Activated naive CD8-positive, alpha-beta T cell treated with anti-CD3 and anti-CD28 coated beads, Interleukin-2, amount 50 U/mL, for 24 hours (primary cell): ENCODE data around the gene SDR9C7.
"Not testable (repeated sequence)": the region's sequence is repeated elsewhere in the genome, so short reads cannot be mapped to it uniquely, and the experiment has no call there.

Experiments
- ATAC-seq: fragments of 150-1000 bp; cut with Tn5 transposase; one replicate; pipeline ENCODE4 v1.10.0; 2021
- DNase-seq: peaks from one replicate; pipeline ENCODE4 v3.0.0; 2021
- H3K27ac Mint-ChIP-seq: one replicate; pipeline ENCODE4 v1.8.0; 2021; ENCODE audit warnings: mild to moderate bottlenecking, mixed read lengths
- H3K27me3 Mint-ChIP-seq: one replicate; pipeline ENCODE4 v1.8.0; 2021; ENCODE audit warnings: mixed read lengths
- H3K36me3 Mint-ChIP-seq: one replicate; pipeline ENCODE4 v1.8.0; 2021; ENCODE audit warnings: low read depth, mixed read lengths
- H3K4me1 Mint-ChIP-seq: one replicate; pipeline ENCODE4 v1.8.0; 2021; ENCODE audit warnings: mixed read lengths
- H3K4me3 Mint-ChIP-seq: one replicate; pipeline ENCODE4 v1.8.0; 2021; ENCODE audit warnings: mild to moderate bottlenecking, moderate library complexity, mixed read lengths
- H3K9me3 Mint-ChIP-seq: one replicate; pipeline ENCODE4 v1.8.0; 2021; ENCODE audit warnings: mixed read lengths

Gene SDR9C7

DNA sequence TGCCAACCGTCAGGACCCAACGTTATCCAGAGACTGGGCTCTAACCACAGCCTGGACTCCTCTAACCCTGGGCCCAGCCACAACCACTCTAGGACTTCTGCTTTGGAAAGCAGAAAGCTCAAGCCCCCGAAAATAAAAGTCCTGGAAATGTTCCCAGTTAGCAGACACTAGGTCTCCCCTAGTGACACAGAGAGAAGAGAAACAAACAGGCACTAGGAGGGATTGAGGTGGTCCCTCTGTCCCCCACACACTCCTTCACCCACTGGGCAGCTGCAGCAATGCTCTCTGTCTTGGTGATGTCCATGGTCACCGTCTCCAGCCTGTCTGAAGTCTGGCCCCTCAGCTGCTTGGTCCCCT is 6.7 kb upstream of the SDR9C7 start:
- not testable (repeated sequence) for H3K9me3 Mint-ChIP-seq, H3K4me1 Mint-ChIP-seq, H3K27ac Mint-ChIP-seq, ATAC-seq, H3K36me3 Mint-ChIP-seq, DNase-seq, H3K4me3 Mint-ChIP-seq
- peaks cover 14% of the 10 kb centered on the region for H3K27me3 Mint-ChIP-seq

DNA sequence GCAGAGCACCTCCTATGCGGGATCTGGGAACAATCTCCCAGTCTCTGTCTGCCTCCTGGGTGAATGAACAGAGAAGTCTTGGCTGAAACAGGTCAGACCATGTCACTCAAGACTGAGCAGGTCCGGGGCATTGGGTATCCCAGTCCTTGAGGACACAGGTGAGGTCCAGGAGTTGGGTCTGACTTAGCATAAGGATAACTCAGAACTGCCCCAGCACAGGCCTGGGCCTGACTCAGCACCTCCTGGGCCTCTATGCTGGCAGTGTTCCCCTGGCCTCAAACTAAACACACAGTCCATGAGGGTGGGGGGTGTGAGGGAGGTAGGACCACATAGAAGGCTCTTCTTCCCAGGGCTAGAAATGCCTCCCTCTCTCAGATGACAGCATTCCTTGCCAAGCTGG is 1.5 kb upstream of the SDR9C7 start:
- no peak overlapping the region for H3K4me3 Mint-ChIP-seq

DNA sequence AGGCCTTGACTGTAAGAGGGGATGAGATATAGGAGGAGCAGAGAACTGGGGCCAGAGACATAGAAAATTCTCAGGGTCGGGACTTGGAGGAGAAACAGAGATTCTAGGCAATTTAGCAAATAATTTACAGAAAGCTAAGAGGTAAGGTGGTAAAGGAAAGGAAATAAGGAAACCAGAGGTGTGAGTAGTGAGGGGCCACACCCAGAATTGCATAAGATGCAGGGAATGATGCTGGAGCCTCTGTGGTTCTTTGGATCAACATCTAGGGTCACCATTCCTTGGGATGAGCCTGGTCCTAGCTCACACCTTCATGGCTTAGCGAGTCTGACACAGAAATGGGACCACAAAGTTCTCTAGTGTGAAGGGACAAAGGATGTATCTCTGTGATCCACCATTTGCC is 949 bp upstream of the SDR9C7 start:
- no peak for ATAC-seq
- Mint-ChIP-seq H3K27ac (no peak overlapping the region), H3K36me3 (no peaks in the 10 kb centered on the region), H3K4me3 (no peak overlapping the region), H3K4me1 (peaks cover 4% of the 10 kb centered on the region), H3K9me3 (no peaks in the 10 kb centered on the region), H3K27me3 (peaks cover 4% of the 10 kb centered on the region)
- DNase-seq, result no peak

More for the DNA sequence above, 1.5 kb upstream of the SDR9C7 start:
- Mint-ChIP-seq H3K36me3 (no peaks in the 10 kb centered on the region), H3K4me1 (peaks cover 4% of the 10 kb centered on the region), H3K27me3 (peaks cover 4% of the 10 kb centered on the region), H3K9me3 (no peaks in the 10 kb centered on the region), H3K27ac (no peak overlapping the region)
- DNase-seq, result no peak
- no peak for ATAC-seq

DNA sequence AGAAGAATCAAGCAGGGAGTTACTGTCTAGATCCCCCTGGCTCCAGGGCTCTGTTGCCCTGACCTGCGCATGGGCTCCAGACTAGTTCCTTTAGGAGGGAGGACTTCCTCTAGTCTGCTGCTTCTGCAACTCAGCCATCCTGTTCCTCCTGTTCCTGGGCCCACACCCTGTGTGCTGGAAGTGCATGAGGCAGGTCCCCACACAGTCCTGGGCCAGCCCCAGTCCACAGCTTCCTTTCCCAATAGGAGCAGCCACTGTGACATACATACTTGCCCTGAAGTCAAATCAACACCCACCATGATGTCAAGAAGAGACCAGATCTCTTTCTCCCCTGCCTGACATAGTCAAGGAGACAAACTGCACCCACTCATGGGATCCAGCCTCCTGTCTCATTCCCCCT is 1.3 kb downstream of the SDR9C7 start:
- peaks cover 2% of the 10 kb centered on the region for H3K27me3 Mint-ChIP-seq
- H3K36me3 Mint-ChIP-seq, result no peaks in the 10 kb centered on the region
- H3K27ac Mint-ChIP-seq, result no peak overlapping the region
- no peaks in the 10 kb centered on the region for H3K9me3 Mint-ChIP-seq
- H3K4me3 Mint-ChIP-seq, result no peak overlapping the region
- no peak for DNase-seq
- peaks cover 4% of the 10 kb centered on the region for H3K4me1 Mint-ChIP-seq
- ATAC-seq, result no peak

DNA sequence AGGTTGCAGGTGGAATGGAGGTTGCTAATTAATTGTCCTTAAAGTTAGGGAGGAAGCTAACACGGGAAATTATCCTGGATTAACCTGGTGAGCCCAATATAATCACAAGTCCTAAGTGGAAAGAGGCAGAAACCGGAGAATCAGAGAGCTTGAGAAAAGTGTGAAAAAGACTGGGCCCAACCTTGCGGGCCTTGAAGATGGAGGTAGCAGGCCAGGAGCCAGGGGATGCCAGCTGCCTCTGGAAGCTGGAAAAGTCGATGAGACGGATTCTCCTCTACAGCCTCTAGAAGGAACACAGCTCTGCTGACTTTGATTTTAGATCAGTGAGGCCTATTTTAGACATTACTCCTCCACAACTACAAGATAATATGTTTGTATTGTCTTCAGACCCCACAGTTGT is 2.1 kb downstream of the SDR9C7 start:
- H3K27ac Mint-ChIP-seq, result no peak overlapping the region
- DNase-seq (no peak), ATAC-seq (no peak)
- peaks cover 5% of the 10 kb centered on the region for H3K27me3 Mint-ChIP-seq
- no peak overlapping the region for H3K4me3 Mint-ChIP-seq
- peaks cover 4% of the 10 kb centered on the region for H3K4me1 Mint-ChIP-seq
- no peaks in the 10 kb centered on the region for H3K9me3 Mint-ChIP-seq
- no peaks in the 10 kb centered on the region for H3K36me3 Mint-ChIP-seq

DNA sequence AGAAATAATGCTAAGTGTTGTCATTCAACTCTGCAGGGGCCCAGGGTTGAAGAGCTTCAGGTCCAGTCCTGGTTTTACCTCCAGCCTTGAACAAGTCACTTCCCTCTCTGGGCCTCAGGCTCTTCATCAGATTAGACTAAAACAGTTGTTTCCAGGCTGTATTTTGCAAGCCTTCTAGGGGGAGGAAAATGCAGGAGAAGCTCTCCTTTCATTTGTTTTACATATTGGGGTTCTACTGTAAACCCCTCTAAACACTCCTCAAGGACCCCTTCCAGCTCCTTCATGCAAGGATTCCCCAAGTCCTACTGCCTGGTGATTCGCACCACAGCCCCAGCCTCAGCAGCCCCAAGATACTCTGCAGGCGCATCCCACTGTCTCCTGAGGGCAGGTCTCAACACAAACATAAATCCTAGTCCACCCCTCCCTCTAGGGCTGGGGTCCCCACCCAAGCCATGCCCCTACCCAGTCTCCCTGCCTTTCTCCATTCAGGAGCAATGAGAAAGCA is 2.7 kb downstream of the SDR9C7 start:
- Mint-ChIP-seq H3K27ac (no peak overlapping the region), H3K36me3 (no peaks in the 10 kb centered on the region), H3K9me3 (no peaks in the 10 kb centered on the region), H3K27me3 (peaks cover 5% of the 10 kb centered on the region), H3K4me3 (no peak overlapping the region), H3K4me1 (peaks cover 4% of the 10 kb centered on the region)
- peak; percentile 10 for DNase-seq
- ATAC-seq, result no peak

DNA sequence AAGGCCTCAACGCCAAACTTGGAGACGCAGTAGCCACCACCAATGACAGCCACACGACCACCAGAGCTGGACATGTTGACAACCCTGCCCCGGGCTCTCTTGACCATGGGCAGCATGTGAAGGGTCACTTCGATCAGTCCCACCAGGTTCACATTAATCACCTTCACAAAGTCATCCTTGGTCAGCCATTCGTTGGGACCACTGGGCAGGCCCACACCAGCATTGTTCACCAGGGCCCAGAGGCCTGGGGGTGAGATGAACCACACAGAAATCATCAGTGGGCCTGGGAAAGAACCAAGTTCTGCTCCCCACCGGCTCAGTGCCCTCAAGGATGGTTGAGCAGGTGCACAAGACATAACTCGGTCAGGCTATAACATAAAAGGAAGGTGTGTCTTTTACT is 4.0 kb downstream of the SDR9C7 start:
- peaks cover 7% of the 10 kb centered on the region for H3K27me3 Mint-ChIP-seq
- peaks cover 4% of the 10 kb centered on the region for H3K4me1 Mint-ChIP-seq
- no peaks in the 10 kb centered on the region for H3K36me3 Mint-ChIP-seq
- DNase-seq (no peak), ATAC-seq (no peak)
- no peak overlapping the region for H3K27ac Mint-ChIP-seq
- H3K4me3 Mint-ChIP-seq, result no peak overlapping the region
- no peaks in the 10 kb centered on the region for H3K9me3 Mint-ChIP-seq

DNA sequence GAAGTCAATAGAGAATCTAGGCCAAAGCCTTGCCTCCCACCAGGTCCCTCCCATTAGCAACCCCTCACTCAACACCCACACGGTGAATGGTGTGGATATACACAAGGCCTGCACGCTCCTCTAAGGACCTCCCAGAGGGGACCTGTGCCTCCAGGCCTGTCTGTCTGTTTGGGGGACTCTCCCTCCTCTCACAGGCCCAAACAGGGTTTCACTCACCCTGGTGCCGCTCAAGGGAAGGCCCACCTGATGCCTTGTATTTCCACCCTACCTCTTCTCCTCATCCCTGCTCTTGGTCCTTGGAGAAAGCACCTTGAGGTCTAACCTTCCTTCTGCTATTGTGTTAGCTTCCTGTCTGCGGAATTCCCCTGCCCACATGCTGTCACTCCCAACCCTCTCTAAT is 4.4 kb downstream of the SDR9C7 start:
- Mint-ChIP-seq H3K4me1 (peaks cover 4% of the 10 kb centered on the region), H3K9me3 (no peaks in the 10 kb centered on the region), H3K4me3 (no peak overlapping the region), H3K36me3 (no peaks in the 10 kb centered on the region), H3K27me3 (peaks cover 7% of the 10 kb centered on the region), H3K27ac (no peak overlapping the region)
- ATAC-seq, result no peak
- no peak for DNase-seq

DNA sequence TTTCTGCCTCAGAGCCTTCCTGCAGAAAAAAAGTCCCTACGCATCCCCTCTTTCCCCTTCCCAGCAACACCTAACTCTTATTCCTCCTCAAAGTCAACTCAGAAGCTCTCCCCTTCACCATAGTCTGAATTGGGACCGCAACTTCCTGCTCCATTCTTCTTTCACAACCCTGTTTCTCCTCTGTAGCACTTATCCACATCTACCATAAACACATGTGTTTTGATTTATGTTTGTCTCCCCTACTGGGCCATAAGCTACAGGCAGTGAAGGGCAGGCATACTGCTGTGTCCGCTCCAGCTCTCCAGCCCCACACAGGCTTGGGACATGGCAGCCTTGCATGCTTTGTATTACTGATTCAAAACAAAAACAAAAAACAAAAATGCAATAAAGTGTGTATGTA is 5.9 kb downstream of the SDR9C7 start:
- Mint-ChIP-seq H3K4me3 (no peak overlapping the region), H3K4me1 (peaks cover 4% of the 10 kb centered on the region)
- DNase-seq, result no peak

DNA sequence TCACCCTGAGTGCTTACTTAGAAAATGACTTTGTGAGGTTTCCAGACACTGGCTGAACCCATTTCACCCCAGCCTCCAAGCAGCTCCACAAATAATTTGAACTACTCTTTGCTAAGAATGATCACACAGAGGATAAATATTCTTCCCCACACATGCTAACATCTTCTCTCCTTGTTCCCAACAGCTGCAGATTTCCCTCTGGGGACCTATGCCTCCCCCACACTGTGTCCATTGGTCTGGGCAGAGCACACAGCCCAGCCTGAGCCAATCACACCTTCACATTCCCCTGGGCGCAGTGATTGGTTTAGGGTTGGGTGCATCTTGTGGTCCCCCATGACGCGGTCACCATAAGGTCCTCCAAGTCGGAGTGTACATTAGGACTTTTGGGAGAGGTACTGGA is 6.9 kb downstream of the SDR9C7 start:
- Mint-ChIP-seq H3K36me3 (no peaks in the 10 kb centered on the region), H3K27ac (no peak overlapping the region), H3K9me3 (no peaks in the 10 kb centered on the region), H3K27me3 (peaks cover 7% of the 10 kb centered on the region), H3K4me1 (peaks cover 4% of the 10 kb centered on the region), H3K4me3 (no peak overlapping the region)
- DNase-seq (no peak), ATAC-seq (no peak)

More for the DNA sequence above, 5.9 kb downstream of the SDR9C7 start:
- Mint-ChIP-seq H3K27ac (no peak overlapping the region), H3K9me3 (no peaks in the 10 kb centered on the region), H3K36me3 (no peaks in the 10 kb centered on the region), H3K27me3 (peaks cover 7% of the 10 kb centered on the region)
- ATAC-seq, result no peak

DNA sequence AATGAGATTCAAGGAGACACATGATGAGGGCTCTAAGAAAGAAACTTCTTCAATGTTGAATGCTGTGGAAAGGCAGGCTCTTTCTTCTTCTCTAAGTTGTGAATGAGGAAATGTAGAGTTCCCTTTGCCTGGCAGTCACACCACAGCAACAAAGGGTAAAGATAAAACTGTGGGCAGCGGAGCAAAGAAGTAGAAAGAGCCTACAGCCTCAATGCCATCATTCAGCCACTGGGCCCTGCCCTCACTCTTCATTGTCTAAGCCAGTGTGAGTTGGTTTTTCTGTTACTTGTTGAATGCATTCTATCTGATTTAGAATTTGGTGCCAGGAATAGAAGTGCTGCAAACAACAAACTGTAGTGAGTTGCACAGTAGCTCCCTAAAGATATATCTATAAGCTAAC is 12.2 kb downstream of the SDR9C7 start:
- no peaks in the 10 kb centered on the region for H3K4me1 Mint-ChIP-seq
- DNase-seq (no peak), ATAC-seq (no peak)
- H3K4me3 Mint-ChIP-seq, result no peak overlapping the region
- H3K9me3 Mint-ChIP-seq, result peaks cover 12% of the 10 kb centered on the region
- H3K27me3 Mint-ChIP-seq, result peaks cover 2% of the 10 kb centered on the region
- no peak overlapping the region for H3K27ac Mint-ChIP-seq
- no peaks in the 10 kb centered on the region for H3K36me3 Mint-ChIP-seq

DNA sequence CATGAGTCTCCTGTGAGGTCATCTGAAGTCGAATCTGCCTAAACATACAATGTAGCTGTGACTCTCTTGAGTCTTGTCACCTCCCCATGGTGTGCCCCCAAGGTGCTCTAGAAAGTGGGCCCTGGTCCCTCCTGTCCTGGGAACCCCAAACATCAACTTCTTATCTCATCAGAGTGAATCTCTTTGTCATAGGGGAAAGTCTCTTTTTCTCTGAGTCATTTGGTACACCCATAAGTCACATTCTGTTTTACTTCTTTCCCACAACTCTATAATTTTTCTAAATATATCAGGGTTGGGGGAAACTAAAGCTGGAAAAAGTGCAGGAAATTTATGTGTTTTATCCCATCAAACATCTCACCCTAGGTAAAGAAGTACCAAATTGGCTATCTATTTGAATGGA is 12.9 kb downstream of the SDR9C7 start:
- no peaks in the 10 kb centered on the region for H3K36me3 Mint-ChIP-seq
- H3K27ac Mint-ChIP-seq, result no peak overlapping the region
- H3K4me1 Mint-ChIP-seq, result no peaks in the 10 kb centered on the region
- H3K4me3 Mint-ChIP-seq, result no peak overlapping the region
- peaks cover 1% of the 10 kb centered on the region for H3K27me3 Mint-ChIP-seq
- H3K9me3 Mint-ChIP-seq, result peaks cover 12% of the 10 kb centered on the region
- no peak for ATAC-seq
- no peak for DNase-seq

DNA sequence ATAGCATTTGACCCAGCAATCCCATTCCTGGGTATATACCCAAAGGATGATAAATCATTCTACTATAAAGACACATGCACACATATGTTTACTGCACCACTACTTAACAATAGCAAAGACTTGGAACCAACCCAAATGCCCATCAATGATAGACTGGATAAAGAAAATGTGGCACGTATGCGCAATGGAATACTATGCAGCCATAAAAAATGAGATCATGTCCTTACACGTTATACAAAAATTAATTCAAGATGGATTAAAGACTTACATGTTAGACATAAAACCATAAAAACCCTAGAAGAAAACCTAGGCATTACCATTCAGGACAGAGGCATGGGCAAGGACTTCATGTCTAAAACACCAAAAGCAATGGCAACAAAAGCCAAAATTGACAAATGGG is 16.1 kb downstream of the SDR9C7 start:
- DNase-seq, H3K4me3 Mint-ChIP-seq, H3K27ac Mint-ChIP-seq, ATAC-seq, H3K27me3 Mint-ChIP-seq, H3K4me1 Mint-ChIP-seq, H3K36me3 Mint-ChIP-seq: not testable (repeated sequence)
- peaks cover 12% of the 10 kb centered on the region for H3K9me3 Mint-ChIP-seq

DNA sequence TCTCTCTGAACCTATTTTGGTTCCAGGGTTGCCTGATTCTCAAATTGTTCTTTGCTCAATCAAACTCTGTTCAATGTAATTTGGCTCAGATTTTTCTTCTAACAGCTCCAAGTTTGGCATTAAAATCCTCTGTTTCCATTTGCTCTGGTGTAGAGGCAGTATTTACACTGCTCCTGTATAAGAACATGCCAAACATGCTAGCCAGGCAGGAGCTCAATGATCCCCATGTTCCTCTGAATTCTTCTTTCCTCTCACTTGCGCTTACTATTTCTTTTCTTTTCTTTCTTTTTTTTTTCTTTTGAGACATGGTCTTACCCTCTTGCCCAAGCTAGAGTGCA is 17.2 kb downstream of the SDR9C7 start:
- no peaks in the 10 kb centered on the region for H3K36me3 Mint-ChIP-seq
- peaks cover 2% of the 10 kb centered on the region for H3K27me3 Mint-ChIP-seq
- peaks cover 12% of the 10 kb centered on the region for H3K9me3 Mint-ChIP-seq
- H3K4me1 Mint-ChIP-seq, result no peaks in the 10 kb centered on the region
- ATAC-seq (no peak), DNase-seq (no peak)
- H3K4me3 Mint-ChIP-seq, result no peak overlapping the region
- H3K27ac Mint-ChIP-seq, result no peak overlapping the region

DNA sequence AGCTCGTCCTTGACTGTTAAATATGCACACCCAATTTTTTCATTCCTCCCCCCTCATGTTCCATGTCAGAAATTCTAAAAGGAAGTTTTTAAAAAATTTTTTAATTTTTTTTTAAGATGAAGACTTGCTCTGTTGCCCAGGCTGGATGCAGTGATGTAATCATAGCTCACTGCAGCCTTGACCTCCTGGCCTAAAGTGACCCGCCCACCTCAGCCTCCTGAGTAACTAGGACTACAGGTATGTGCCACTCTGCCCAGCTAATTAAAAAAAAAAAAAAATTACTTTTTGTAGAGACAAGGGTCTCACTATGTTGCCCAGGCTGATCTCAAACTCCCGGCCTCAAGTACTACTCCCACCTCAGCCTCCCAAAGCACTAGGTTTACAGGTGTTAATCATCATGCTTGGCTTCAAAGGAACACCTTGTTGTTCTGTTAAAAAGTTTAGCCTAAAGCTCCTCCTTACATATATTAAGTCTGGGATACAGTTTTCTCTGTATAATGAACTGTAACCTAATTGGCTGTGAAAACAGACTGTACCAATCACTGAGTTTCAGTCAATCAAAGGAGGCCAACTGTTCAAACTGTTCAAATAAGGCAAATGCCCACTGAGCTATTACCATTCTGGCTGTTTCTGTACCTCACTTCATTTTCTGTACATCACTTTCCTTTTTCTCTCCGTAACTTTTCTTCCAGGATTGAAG is 17.8 kb downstream of the SDR9C7 start:
- H3K36me3 Mint-ChIP-seq, result no peaks in the 10 kb centered on the region
- ATAC-seq, result no peak

DNA sequence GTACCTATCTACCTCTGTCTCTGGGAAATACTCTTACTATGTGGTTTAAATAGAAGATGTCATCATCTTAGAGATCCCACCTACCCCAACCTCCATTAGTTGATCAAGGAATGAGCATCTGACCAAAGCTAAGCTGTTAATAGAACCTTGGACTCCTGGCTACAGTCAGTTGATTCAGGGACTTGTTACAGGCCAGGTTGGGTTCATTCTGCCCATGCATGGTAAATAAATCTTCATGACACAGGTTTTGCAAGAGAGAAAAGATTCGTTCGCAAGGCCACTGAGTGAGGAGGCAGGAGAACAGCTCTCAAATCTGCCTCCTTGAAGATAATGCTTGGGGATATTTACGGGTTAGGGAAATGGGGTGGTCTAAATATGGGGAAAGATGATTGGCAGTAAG is 19.5 kb downstream of the SDR9C7 start:
- H3K4me3 Mint-ChIP-seq, result no peak overlapping the region
- DNase-seq, result no peak
- H3K36me3 Mint-ChIP-seq, result peaks cover 2% of the 10 kb centered on the region
- ATAC-seq, result no peak
- peaks cover 2% of the 10 kb centered on the region for H3K9me3 Mint-ChIP-seq
- no peaks in the 10 kb centered on the region for H3K4me1 Mint-ChIP-seq
- H3K27me3 Mint-ChIP-seq, result peaks cover 5% of the 10 kb centered on the region
- no peak overlapping the region for H3K27ac Mint-ChIP-seq

More for the DNA sequence above, 17.8 kb downstream of the SDR9C7 start:
- no peak for DNase-seq
- Mint-ChIP-seq H3K4me3 (no peak overlapping the region), H3K9me3 (peaks cover 12% of the 10 kb centered on the region), H3K27me3 (peaks cover 5% of the 10 kb centered on the region), H3K4me1 (no peaks in the 10 kb centered on the region), H3K27ac (no peak overlapping the region)
